ENCODE data around the gene LMX1A.

LMX1A gene

GRCh38 chr1:165217958-165218357 lies 138.6 kb downstream of the LMX1A start:
- peaks cover 4% of the 10 kb centered on the region for H3K27me3 Mint-ChIP-seq (ENCODE audit: low read depth, poor library complexity)
- no peak overlapping the region for H3K27ac Mint-ChIP-seq
- no peaks in the 10 kb centered on the region for H3K36me3 Mint-ChIP-seq (ENCODE audit: low read depth)
- DNase-seq = peak; percentile 18
- H3K4me1 Mint-ChIP-seq = peaks cover 71% of the 10 kb centered on the region
- H3K9me3 Mint-ChIP-seq = peaks cover 5% of the 10 kb centered on the region
- H3K4me3 Mint-ChIP-seq = peak overlapping the region; percentile 65
- TF ChIP-seq, protein P1, sequence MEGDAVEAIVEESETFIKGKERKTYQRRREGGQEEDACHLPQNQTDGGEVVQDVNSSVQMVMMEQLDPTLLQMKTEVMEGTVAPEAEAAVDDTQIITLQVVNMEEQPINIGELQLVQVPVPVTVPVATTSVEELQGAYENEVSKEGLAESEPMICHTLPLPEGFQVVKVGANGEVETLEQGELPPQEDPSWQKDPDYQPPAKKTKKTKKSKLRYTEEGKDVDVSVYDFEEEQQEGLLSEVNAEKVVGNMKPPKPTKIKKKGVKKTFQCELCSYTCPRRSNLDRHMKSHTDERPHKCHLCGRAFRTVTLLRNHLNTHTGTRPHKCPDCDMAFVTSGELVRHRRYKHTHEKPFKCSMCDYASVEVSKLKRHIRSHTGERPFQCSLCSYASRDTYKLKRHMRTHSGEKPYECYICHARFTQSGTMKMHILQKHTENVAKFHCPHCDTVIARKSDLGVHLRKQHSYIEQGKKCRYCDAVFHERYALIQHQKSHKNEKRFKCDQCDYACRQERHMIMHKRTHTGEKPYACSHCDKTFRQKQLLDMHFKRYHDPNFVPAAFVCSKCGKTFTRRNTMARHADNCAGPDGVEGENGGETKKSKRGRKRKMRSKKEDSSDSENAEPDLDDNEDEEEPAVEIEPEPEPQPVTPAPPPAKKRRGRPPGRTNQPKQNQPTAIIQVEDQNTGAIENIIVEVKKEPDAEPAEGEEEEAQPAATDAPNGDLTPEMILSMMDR (IDR thresholded peaks at IDR 0.05) = no peak

DNA sequence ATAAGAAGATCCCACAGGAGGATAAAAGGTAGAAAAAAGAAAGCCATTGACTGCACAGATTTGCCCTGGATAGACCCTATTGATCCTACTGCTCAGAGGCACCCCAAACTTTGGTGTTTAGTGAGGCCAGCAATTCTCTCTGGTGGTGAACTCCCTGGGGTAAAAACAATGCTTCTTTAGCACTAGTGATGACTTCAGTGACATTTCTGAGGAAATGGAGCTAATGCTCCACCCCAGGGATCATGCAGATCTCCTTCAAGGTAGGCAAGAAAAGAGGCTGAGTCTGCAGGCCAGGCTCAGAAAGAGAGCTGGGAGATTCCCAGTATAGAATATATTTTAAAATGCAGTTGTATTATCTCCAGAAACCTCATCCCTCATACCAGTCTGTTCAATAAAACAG lies 140.3 kb downstream of the LMX1A start:
- Mint-ChIP-seq H3K4me1 (peaks cover 62% of the 10 kb centered on the region), H3K27me3 (ENCODE audit: low read depth, poor library complexity) (peaks cover 4% of the 10 kb centered on the region), H3K36me3 (ENCODE audit: low read depth) (no peaks in the 10 kb centered on the region), H3K9me3 (peaks cover 5% of the 10 kb centered on the region), H3K4me3 (no peak overlapping the region), H3K27ac (no peak overlapping the region)
- no peak for DNase-seq
- TF ChIP-seq, protein P1 (IDR thresholded peaks at IDR 0.05) = no peak

GRCh38 chr1:165215676-165216075 lies 140.8 kb downstream of the LMX1A start:
- TF ChIP-seq, protein P1 (IDR thresholded peaks at IDR 0.05) = no peak
- Mint-ChIP-seq H3K27ac (no peak overlapping the region), H3K4me1 (peaks cover 56% of the 10 kb centered on the region), H3K36me3 (ENCODE audit: low read depth) (no peaks in the 10 kb centered on the region), H3K27me3 (ENCODE audit: low read depth, poor library complexity) (peaks cover 4% of the 10 kb centered on the region), H3K9me3 (peaks cover 5% of the 10 kb centered on the region), H3K4me3 (no peak overlapping the region)
- DNase-seq = no peak

GRCh38 chr1:165212229-165212628 lies 144.3 kb downstream of the LMX1A start:
- H3K36me3 Mint-ChIP-seq (ENCODE audit: low read depth) = no peaks in the 10 kb centered on the region
- H3K9me3 Mint-ChIP-seq = peaks cover 5% of the 10 kb centered on the region
- H3K4me1 Mint-ChIP-seq = peaks cover 22% of the 10 kb centered on the region
- TF ChIP-seq, protein P1 (IDR thresholded peaks at IDR 0.05) = no peak
- no peak for DNase-seq
- no peak overlapping the region for H3K27ac Mint-ChIP-seq
- H3K4me3 Mint-ChIP-seq = no peak overlapping the region
- H3K27me3 Mint-ChIP-seq (ENCODE audit: low read depth, poor library complexity) = peaks cover 4% of the 10 kb centered on the region

DNA sequence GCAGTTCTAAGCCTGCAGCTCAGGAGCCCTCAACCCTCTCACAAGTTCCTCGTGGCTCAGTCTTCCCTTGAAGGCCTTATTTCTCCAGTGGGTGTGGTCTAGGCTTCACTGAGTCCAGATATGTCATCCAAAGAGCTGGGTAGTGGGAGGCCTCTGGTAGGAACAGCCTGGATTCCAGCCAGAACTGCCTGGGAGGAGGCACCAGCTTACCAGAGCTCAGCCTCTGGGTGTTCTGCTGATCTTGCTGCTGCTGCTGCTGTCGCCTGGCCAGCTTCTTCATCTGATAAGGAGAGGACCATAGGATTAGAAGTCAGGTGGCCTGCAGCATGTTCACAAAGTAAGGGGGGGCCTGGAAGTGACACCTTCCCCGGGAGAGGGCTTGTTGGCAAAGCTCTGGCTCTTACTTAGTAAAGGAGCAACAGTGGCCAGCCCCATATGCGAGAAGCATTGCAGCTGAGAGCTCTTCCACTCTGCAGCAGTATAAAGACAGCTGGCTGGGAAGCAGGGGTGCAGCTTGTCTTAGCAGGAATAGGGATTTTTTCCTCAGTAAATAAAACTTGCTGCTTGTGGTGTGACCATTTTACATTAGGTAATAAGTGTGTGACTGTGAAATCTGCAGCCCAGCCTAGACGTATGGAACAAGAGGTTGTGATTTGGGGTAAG lies 148.5 kb downstream of the LMX1A start:
- H3K4me3 Mint-ChIP-seq = no peak overlapping the region
- H3K27me3 Mint-ChIP-seq (ENCODE audit: low read depth, poor library complexity) = peaks cover 6% of the 10 kb centered on the region
- TF ChIP-seq, protein P1 (IDR thresholded peaks at IDR 0.05) = no peak
- no peak for DNase-seq
- H3K36me3 Mint-ChIP-seq (ENCODE audit: low read depth) = no peaks in the 10 kb centered on the region
- no peaks in the 10 kb centered on the region for H3K9me3 Mint-ChIP-seq
- no peak overlapping the region for H3K27ac Mint-ChIP-seq
- peaks cover 5% of the 10 kb centered on the region for H3K4me1 Mint-ChIP-seq

DNA sequence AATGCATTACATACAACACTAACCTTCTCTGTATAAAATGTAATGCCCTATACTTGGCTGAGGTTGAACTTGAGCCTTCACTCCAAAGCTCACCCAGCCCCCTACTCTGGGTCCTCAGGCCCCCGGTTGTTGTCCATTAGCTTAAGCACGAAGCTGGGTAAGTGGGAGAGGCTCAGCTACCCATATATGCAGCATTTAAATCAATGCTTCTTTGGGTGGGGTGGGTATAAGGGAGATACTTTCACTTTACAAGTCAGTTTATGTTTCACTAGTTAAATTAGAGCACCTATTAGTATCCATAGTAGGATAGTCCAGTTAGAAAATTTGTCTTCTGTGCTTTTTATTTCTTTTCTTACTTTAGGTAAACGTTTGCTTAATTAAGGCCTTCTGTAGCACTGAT lies 151.4 kb downstream of the LMX1A start:
- Mint-ChIP-seq H3K27ac (no peak overlapping the region), H3K4me3 (no peak overlapping the region), H3K36me3 (ENCODE audit: low read depth) (no peaks in the 10 kb centered on the region), H3K27me3 (ENCODE audit: low read depth, poor library complexity) (peaks cover 8% of the 10 kb centered on the region), H3K4me1 (no peaks in the 10 kb centered on the region), H3K9me3 (no peaks in the 10 kb centered on the region)
- no peak for DNase-seq
- TF ChIP-seq, protein P1 (IDR thresholded peaks at IDR 0.05) = no peak

Data from nephron progenitor cell (in vitro differentiated cells).